Natural killer cell (primary cell): Measurements from ENCODE around the gene MAST3. TPM values are rescaled to one million over a fixed set of nuclear protein-coding genes. Genes with fewer than 3 reads are reported as not detected.
"Not testable (repeated sequence)": the region's sequence is repeated elsewhere in the genome, so short reads cannot be mapped to it uniquely, and the experiment has no call there.

Source experiments
- ATAC-seq, 3 donors: fragments of 150-1000 bp in 2 of 3; fragments of 200-7000 bp in 1 of 3; cut with Tn5 transposase; 1 replicate in 1 of 3; 2 replicates in 2 of 3; pipeline ENCODE4 v1.10.0; 2021; ENCODE audit warnings: mild to moderate bottlenecking in 2 of 3, moderate library complexity in 2 of 3
- DNase-seq, 2 donors: peaks; one replicate each; pipeline versions ENCODE4 v3.0.0 to v3.0.0-alpha.2; 2013 to 2021; ENCODE audit warnings: mixed read lengths in 1 of 2
- H3K27ac ChIP-seq: one replicate; pipeline ENCODE4 v1.5.1; 2013; ENCODE audit warnings: mild to moderate bottlenecking, low read length
- H3K27me3 ChIP-seq: one replicate; pipeline ENCODE4 v1.6.1; 2013; ENCODE audit warnings: low read length; ENCODE audit not compliant: control insufficient read depth, insufficient read depth
- H3K36me3 ChIP-seq: one replicate; pipeline ENCODE4 v1.6.1; 2013; ENCODE audit warnings: low read length; ENCODE audit not compliant: control insufficient read depth, insufficient read depth
- H3K4me1 ChIP-seq: one replicate; pipeline ENCODE4 v1.6.1; 2013; ENCODE audit warnings: low read length; ENCODE audit not compliant: control insufficient read depth, insufficient read depth
- H3K4me3 ChIP-seq: one replicate; pipeline ENCODE4 v1.5.1; 2013; ENCODE audit warnings: low read length
- H3K9me3 ChIP-seq: one replicate; pipeline ENCODE4 v1.6.1; 2013; ENCODE audit warnings: low read length; ENCODE audit not compliant: control insufficient read depth, insufficient read depth
- H3K27ac Mint-ChIP-seq, 2 donors: one replicate each; pipeline ENCODE4 v1.8.0; 2022; ENCODE audit warnings: mild to moderate bottlenecking in 2 of 2, mixed read lengths in 2 of 2, moderate library complexity in 1 of 2
- H3K27me3 Mint-ChIP-seq, 2 donors: one replicate each; pipeline ENCODE4 v1.8.0; 2022; ENCODE audit warnings: low read depth in 2 of 2, mixed read lengths in 2 of 2
- H3K36me3 Mint-ChIP-seq: one replicate; pipeline ENCODE4 v1.8.0; 2022; ENCODE audit warnings: mixed read lengths
- H3K4me1 Mint-ChIP-seq, 2 donors: one replicate each; pipeline ENCODE4 v1.8.0; 2022; ENCODE audit warnings: mixed read lengths in 2 of 2
- H3K4me3 Mint-ChIP-seq: one replicate; pipeline ENCODE4 v1.8.0; 2022; ENCODE audit warnings: mild to moderate bottlenecking, moderate library complexity, mixed read lengths
- H3K9me3 Mint-ChIP-seq, 2 donors: one replicate each; pipeline ENCODE4 v1.8.0; 2022; ENCODE audit warnings: mixed read lengths in 2 of 2
- CTCF ChIP-seq: fragments of 200-600 bp; IDR thresholded peaks from one replicate; pipeline ENCODE4 v1.8.0; 2022; ENCODE audit warnings: antibody characterized with exemption
- WGBS: methylation state at CpG from one replicate; pipeline ENCODE4 v1.1.7; 2013; ENCODE audit warnings: missing lambda C conversion rate; ENCODE audit not compliant: insufficient coverage; 5-methylcytosine and 5-hydroxymethylcytosine counted together
- intact Hi-C: fragments of 100-400 bp; cut with micrococcal nuclease; formaldehyde crosslinking; loops from one replicate; pipeline ENCODE4 v1.14.2; 2022
- total RNA-seq, 4 donors: library from RNA; stranded (reverse); fragments of 120-200 nt in 1 of 4; gene quantifications; one replicate each; pipeline versions ENCODE4 v1.2.3 to v1.2.4, GENCODE V29; 2013 to 2022

Gene MAST3
- total RNA-seq, 3 donors from 2014 or later (not counting 1 experiment from before 2014, with no cell fraction given), result 84.5 to 101 (median 101) TPM

GRCh38 chr19:18104793-18105131 is 7.2 kb downstream of the MAST3 start:
- WGBS, result 85% methylated on average over 5 of the region's 5 CpGs
- Mint-ChIP-seq H3K4me1 (peaks cover under 1 to 24% of the 10 kb centered on the region in 2 donors), H3K27ac (peak overlapping the region; percentile 45 to 72), H3K9me3 (no peaks in the 10 kb centered on the region), H3K4me3 (peak overlapping the region; percentile 73), H3K27me3 (no peaks in the 10 kb centered on the region), H3K36me3 (no peaks in the 10 kb centered on the region)
- Histone ChIP-seq H3K9me3 (no peaks in the 10 kb centered on the region), H3K4me1 (peaks cover 42% of the 10 kb centered on the region), H3K4me3 (peak overlapping the region; percentile 42), H3K27me3 (no peaks in the 10 kb centered on the region), H3K27ac (peak overlapping the region; percentile 64), H3K36me3 (no peaks in the 10 kb centered on the region)
- ATAC-seq (no peak), DNase-seq (no peak)
- intact Hi-C loops, result no loop called here
- TF ChIP-seq CTCF, result no peak

- H3K36me3 Mint-ChIP-seq, H3K27ac ChIP-seq, H3K27me3 ChIP-seq, intact Hi-C loops, ATAC-seq, H3K4me3 Mint-ChIP-seq, H3K4me3 ChIP-seq, DNase-seq, H3K27me3 Mint-ChIP-seq, H3K9me3 ChIP-seq, H3K36me3 ChIP-seq, H3K27ac Mint-ChIP-seq, H3K9me3 Mint-ChIP-seq: not testable (repeated sequence)
- 87% methylated on average over 7 of the region's 7 CpGs for WGBS
- H3K4me1 Mint-ChIP-seq, result peaks cover 0 to 22% of the 10 kb centered on the region in 2 donors
- H3K4me1 ChIP-seq, result peaks cover 42% of the 10 kb centered on the region
Measured at GRCh38 chr19:18105259-18105658, 7.7 kb downstream of the MAST3 start.

- Histone ChIP-seq H3K27ac (no peak overlapping the region), H3K36me3 (no peaks in the 10 kb centered on the region), H3K27me3 (no peaks in the 10 kb centered on the region), H3K9me3 (no peaks in the 10 kb centered on the region), H3K4me1 (peaks cover 49% of the 10 kb centered on the region), H3K4me3 (no peak overlapping the region)
- ATAC-seq (no peak), DNase-seq (no peak)
- no peaks in the 10 kb centered on the region for H3K9me3 Mint-ChIP-seq
- no peak for TF ChIP-seq CTCF
- H3K36me3 Mint-ChIP-seq, result no peaks in the 10 kb centered on the region
- intact Hi-C loops, result no loop called here
- no peaks in the 10 kb centered on the region for H3K27me3 Mint-ChIP-seq
- whole genome bisulfite sequencing, result 90% methylated on average over 9 of the region's 9 CpGs
- peaks cover 0 to 22% of the 10 kb centered on the region in 2 donors for H3K4me1 Mint-ChIP-seq
- H3K4me3 Mint-ChIP-seq, result no peak overlapping the region
- no peak overlapping the region for H3K27ac Mint-ChIP-seq
Measured at GRCh38 chr19:18107235-18107634, 9.7 kb downstream of the MAST3 start.

GRCh38 chr19:18108897-18109296 is 11.3 kb downstream of the MAST3 start:
- H3K27ac Mint-ChIP-seq, result peak overlapping the region; percentile 49 to 84
- H3K36me3 Mint-ChIP-seq, result no peaks in the 10 kb centered on the region
- WGBS, result 91% methylated on average over 2 of the region's 2 CpGs
- no peak for TF ChIP-seq CTCF
- Histone ChIP-seq H3K4me3 (no peak overlapping the region), H3K27me3 (no peaks in the 10 kb centered on the region), H3K36me3 (no peaks in the 10 kb centered on the region), H3K27ac (peak overlapping the region; percentile 16), H3K9me3 (no peaks in the 10 kb centered on the region), H3K4me1 (peaks cover 53% of the 10 kb centered on the region)
- ATAC-seq, result no peak
- no peaks in the 10 kb centered on the region for H3K9me3 Mint-ChIP-seq
- no peak for DNase-seq
- peak overlapping the region; percentile 87 for H3K4me3 Mint-ChIP-seq
- intact Hi-C loops, result no loop called here
- H3K4me1 Mint-ChIP-seq, result peaks cover 0 to 25% of the 10 kb centered on the region in 2 donors
- no peaks in the 10 kb centered on the region for H3K27me3 Mint-ChIP-seq
